Measurements from ENCODE around the gene OR4C6.
A peak's percentile ranks its signal among the peaks of the same experiment; 100 is the strongest.

The OR4C6 gene

DNA sequence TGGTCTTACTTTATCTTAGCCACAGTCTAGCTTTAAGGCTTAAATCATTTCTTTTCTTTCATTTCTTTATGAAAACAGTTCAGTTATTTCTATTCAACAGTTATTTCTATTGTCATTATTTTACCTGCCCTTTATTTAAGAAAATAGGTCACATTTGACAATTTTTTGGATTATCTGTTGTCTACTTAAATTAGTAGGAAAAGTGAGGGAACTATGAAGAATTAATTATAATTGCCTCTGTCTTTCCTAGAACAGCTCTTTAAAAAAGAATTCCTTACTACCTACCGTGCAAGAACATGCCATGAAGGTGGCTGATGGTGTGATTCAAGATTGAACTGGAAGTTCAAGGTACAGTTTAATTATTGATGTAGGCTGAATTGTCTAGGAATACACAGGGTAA is at the start of gene OR4C6:
Gene OR4C6 (plus strand): TSS at position 301 of the 400 bp plus-strand sequence. CDS start 2,966 bp downstream, outside the sequence.
- DNase-seq: no peak

DNA sequence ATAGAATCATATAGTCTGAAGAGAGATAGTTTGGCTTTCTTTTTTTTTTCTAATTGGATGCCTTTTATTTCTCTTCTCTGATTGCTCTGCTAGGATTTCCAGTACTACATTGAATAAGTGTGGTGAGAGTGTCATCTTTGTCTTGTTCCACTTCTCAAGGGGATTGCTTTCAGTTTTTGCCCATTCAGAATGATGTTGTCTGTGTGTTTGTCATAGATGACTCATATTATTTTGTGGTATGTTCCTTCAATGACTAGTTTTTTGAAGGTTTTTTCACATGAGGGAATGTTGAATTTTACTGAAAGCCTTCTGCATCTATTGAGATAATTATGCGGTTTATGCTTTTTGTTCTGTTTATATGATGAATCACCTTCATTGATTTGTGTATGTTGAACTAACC is 37.5 kb upstream of the OR4C6 start:
- no peak for DNase-seq

DNA sequence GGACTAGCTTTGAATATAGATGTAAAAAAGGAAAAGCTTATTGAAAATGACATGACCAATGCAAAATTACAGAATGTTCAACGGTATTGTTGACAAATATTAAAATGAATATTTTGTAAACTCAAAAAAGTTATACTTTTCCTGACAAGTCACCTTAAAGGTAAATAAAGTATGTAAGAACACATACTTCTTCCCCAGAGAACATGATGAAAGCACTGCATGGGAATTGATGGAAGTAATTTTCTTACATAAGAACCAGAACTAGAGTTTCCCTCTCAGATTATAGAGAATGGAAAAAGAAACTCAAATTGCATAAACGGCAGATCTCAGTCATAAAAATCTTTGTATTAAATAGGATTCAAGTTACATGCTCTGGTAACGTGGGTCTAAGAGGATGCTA is 27.2 kb upstream of the OR4C6 start, which contains the start of gene OR4P4:
Gene OR4P4 (plus strand): TSS at position 301 of the 400 bp plus-strand sequence.
- DNase-seq: no peak

DNA sequence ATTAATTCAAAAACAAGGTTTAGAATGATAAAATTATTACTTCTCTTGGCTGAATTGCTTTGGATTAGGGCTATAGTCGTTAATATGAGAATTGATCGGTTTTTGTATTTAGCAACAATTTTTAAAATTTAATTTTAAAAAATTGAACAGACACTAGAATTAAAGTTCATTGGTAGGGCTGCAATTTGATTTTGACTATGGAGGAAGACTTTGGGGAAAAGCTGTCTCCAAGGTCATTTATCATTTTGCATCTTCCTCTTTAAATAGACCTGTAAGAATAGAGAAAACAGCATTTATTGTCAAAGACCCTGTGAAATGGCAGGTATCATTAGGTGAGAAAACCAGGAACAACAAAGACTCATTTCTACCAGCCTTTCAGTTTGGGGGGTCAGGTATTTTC is 14.0 kb upstream of the OR4C6 start, which contains the start of gene OR4S2:
Gene OR4S2 (plus strand): TSS at position 301 of the 400 bp plus-strand sequence. CDS start 2,577 bp downstream, outside the sequence.
- DNase-seq: no peak

DNA sequence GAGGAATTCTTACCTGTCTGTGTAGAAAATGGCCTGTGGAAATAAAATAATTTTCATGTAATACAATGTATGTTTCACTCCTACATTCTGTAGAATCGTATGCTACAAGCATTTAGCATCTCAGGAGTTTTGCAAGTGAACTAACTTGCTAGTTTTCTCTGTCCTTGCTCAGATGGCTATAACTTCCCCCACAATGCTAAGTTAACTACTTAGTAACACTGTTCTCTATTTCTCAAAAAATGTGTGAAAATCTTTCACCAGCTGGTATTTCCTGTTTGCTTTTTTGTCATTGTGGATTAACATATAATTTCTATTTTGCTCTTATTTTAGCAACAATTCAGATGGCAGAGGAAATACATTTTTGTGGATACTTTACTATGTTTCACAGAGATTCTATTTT is 9.4 kb upstream of the OR4C6 start:
- DNase-seq: no peak

DNA sequence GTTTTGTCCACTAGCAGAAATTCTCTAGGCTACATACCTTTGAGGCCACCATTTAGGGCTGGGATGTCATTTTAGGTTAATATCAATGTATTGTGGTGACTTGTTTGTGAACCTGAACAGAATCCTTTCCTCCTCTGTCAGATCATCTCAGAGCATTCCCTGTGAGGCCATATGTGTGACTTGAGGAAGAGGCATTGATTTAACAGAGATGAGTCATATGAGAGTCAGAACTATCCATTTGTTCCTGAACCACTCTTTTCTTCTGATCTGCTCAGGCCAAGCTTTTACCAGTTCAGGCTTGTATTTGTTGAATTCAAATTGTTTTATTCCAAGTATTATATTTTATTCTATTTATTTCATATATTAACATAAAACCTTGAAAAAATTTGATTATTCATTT is 6.9 kb upstream of the OR4C6 start:
- no peak for DNase-seq

DNA sequence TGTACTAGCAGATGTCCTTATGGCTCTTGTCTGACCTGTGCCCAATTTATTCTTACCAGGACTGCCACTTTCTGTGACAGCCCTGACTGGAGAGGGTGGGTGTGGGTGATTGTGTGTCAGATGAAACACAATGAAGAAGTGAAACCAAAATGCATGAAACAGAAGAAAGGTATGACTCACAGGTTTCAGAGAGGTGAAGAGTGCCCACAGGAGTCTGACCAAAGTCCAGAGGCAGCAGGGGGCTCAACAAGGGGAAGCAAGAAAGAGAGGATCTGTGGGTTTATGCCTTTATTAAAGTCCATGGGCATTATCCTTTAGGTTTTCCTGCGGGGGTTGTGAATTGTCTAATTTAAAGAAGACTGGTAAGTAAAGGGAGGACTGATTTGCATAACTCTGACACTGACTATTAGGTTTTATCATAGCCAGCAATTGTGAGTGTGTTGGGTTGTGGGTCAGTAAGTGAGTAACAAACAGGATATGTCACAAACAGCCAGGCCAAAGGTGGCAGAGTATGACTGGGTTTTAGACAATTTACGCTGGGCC is 3.9 kb upstream of the OR4C6 start:
- DNase-seq: no peak

DNA sequence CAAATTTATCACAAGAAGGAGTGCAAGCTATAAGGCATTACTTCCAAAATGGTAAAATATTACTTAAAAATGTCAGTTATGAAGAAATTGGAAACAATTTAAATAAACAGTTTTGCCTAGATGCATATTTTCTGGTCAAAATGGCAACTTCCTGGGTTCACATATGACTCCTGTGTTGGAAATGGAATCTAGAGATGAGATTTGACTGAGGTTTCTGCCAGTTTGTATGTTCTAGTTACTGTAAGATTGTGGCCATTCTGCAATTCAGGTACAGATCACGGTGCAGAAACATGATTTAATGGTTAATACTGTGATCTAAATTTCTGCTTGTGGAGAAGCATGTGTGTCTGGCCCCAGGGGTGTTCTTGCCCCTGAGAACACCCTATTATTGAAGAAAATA is 3.4 kb upstream of the OR4C6 start:
- DNase-seq: no peak

DNA sequence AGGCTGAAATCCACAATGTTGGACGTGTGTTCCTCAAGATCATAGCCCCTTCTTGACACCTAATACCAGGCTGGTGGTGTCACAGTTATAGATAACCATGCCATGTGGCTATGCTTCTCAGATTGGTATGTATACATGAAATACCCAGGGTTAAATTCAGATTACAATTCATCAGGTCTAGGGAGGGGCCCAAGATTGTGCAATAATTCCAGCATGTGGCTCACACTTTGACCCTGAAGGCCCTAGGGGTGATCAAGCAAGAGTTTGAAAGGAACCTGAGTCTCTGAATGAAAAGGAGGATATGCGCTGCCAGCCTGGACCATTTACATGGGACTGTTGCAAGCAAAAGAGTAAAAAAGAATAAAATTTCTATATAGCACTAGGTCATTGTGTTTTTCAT is 7.4 kb downstream of the OR4C6 start:
- DNase-seq: no peak

DNA sequence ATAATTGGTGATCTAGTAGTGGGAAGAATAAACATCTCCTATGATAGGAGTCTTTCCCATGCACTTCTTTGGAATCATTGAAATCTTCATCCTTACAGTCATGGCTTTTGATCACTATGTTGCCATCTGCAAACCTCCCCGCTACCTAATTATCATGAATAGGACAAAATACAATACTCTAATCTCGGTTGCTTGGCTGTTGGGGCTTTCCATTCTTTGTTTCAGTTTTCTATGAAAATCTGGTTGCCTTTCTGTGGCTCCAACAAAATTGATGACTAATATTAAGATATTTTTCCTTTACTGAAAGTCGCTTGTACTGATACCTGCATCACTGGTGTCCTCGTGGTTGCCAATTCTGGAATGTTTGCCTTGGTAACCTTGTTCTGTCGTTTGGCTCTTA is 11.9 kb downstream of the OR4C6 start:
- DNase-seq: no peak

DNA sequence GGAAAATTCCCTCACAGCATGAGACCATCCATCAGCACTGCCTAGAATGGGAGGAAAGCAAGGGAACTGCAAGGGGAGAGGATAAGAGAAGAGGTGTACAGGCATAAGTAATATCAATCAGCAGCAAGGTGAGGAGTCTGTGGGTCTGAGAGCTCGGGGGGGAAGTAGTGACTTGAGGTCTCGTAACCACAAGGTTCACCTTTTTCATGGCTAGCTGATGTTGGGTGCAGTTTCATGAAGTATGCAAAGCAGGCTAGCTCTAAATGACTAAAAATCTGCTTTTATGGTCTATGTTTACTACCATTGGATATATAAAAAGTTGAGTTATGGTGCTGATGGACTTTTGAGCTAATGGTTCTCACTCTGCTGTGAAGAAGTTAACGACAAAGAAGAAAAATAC is 35.8 kb downstream of the OR4C6 start:
- DNase-seq: no peak

DNA sequence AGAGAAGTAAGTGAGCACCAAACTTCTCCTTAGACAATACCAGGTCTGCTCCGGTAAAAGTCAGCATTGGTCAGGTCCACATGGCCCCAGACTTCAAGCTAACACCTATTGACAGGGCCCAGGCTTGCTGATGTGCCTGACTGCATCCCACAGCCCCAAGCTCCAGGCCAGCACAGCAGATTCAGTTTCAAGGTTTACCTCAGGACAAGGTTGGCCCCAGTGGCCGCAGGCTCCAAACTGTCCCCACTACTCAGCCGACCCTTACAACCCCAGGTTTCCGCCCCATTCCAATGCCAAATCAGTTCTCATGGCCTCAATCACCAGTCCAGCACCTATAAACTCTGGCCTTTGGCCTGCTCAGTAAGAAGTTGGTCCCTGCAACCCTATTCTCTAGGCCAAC is 39.4 kb downstream of the OR4C6 start:
- DNase-seq: no peak

DNA sequence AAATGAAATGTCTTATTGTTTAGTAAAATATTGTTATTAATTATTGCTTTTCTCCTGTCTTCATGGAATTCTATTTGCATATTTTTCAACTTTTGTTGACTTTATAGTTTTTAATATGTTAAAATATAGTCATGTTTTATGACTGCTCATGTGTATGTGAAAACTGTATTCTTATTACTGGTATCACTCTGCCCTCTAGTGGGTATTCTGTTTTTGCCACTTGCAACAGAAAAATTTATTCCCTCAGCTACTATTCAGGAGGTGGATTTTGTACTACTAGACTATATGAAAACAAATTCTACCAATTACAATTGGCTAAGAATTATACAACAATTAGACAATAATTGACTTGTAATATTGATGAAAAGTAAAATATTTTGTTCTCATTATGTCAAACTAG is 45.0 kb downstream of the OR4C6 start:
- DNase-seq: no peak

DNA sequence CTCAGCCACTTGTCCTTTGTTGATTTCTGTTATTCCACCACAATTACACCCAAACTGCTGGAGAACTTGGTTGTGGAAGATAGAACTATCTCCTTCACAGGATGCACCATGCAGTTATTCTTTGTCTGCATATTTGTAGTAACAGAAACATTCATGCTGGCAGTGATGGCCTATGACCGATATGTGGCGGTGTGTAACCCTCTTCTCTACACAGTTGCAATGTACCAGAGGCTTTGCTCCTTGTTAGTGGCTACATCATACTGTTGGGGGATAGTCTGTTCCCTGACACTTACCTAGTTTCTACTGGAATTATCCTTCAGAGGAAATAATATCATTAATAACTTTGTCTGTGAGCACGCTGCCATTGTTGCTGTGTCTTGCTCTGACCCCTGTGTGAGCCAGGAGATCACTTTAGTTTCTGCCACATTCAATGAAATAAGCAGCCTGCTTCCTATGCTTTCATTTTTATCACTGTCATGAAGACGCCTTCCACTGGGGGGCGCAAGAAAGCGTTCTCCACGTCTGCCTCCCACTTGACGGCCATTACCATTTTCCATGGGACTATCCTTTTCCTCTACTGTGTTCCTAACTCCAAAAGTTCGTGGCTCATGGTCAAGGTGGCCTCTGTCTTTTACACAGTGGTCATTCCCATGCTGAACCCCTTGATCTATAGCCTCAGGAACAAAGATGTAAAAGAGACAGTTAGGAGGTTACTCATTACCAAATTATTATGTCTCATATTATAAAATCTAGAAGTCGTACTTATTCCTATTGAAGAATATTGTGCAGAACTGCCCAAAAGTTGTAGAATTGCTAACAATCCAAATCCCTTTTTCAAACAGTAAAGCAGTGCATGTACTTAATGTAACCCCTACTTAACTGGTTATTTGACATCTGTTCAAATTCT is 53.2 kb downstream of the OR4C6 start:
- peak in 1 of 2 donors; percentile 8 for DNase-seq
